ENCODE results near the gene ASB1. TPM values are rescaled to one million over a fixed set of nuclear protein-coding genes. Genes with fewer than 3 reads are reported as not detected.

The ASB1 gene
- total RNA-seq, 1 donor from 2014 or later, result 33.9 TPM

GRCh38 chr2:238496756-238497609 lies 70.3 kb downstream of the ASB1 start:
- peaks cover 4% of the 10 kb centered on the region for H3K27me3 Mint-ChIP-seq (ENCODE audit: unreplicated experiment)
- H3K36me3 Mint-ChIP-seq (ENCODE audit: unreplicated experiment), result no peaks in the 10 kb centered on the region
- no peak overlapping the region for H3K4me3 Mint-ChIP-seq (ENCODE audit: unreplicated experiment)
- H3K9me3 Mint-ChIP-seq (ENCODE audit: unreplicated experiment), result no peaks in the 10 kb centered on the region
- peak; percentile 72 for DNase-seq (ENCODE audit: extremely low spot score, unreplicated experiment)
- no peak overlapping the region for H3K27ac Mint-ChIP-seq (ENCODE audit: unreplicated experiment)
- no peaks in the 10 kb centered on the region for H3K4me1 Mint-ChIP-seq (ENCODE audit: unreplicated experiment)
- no peak for TF ChIP-seq CTCF (IDR thresholded peaks at IDR 0.05)

- Mint-ChIP-seq H3K27me3 (ENCODE audit: unreplicated experiment) (peaks cover 1% of the 10 kb centered on the region), H3K4me3 (ENCODE audit: unreplicated experiment) (no peak overlapping the region), H3K4me1 (ENCODE audit: unreplicated experiment) (no peaks in the 10 kb centered on the region), H3K9me3 (ENCODE audit: unreplicated experiment) (no peaks in the 10 kb centered on the region), H3K27ac (ENCODE audit: unreplicated experiment) (no peak overlapping the region), H3K36me3 (ENCODE audit: unreplicated experiment) (no peaks in the 10 kb centered on the region)
- peak; percentile 73 for DNase-seq (ENCODE audit: extremely low spot score, unreplicated experiment)
- no peak for TF ChIP-seq CTCF (IDR thresholded peaks at IDR 0.05)
Measured at GRCh38 chr2:238497610-238498005, 70.9 kb downstream of the ASB1 start.

- Mint-ChIP-seq H3K27me3 (ENCODE audit: unreplicated experiment) (no peaks in the 10 kb centered on the region), H3K4me1 (ENCODE audit: unreplicated experiment) (no peaks in the 10 kb centered on the region), H3K9me3 (ENCODE audit: unreplicated experiment) (no peaks in the 10 kb centered on the region), H3K36me3 (ENCODE audit: unreplicated experiment) (no peaks in the 10 kb centered on the region), H3K4me3 (ENCODE audit: unreplicated experiment) (no peak overlapping the region), H3K27ac (ENCODE audit: unreplicated experiment) (no peak overlapping the region)
- no peak for TF ChIP-seq CTCF (IDR thresholded peaks at IDR 0.05)
- peak; percentile 77 for DNase-seq (ENCODE audit: extremely low spot score, unreplicated experiment)
Measured at GRCh38 chr2:238498188-238498587, 71.5 kb downstream of the ASB1 start.

- Mint-ChIP-seq H3K36me3 (ENCODE audit: unreplicated experiment) (no peaks in the 10 kb centered on the region), H3K4me1 (ENCODE audit: unreplicated experiment) (no peaks in the 10 kb centered on the region), H3K9me3 (ENCODE audit: unreplicated experiment) (no peaks in the 10 kb centered on the region), H3K4me3 (ENCODE audit: unreplicated experiment) (no peak overlapping the region), H3K27me3 (ENCODE audit: unreplicated experiment) (no peaks in the 10 kb centered on the region), H3K27ac (ENCODE audit: unreplicated experiment) (no peak overlapping the region)
- TF ChIP-seq CTCF (IDR thresholded peaks at IDR 0.05), result no peak
- peak; percentile 77 for DNase-seq (ENCODE audit: extremely low spot score, unreplicated experiment)
Measured at GRCh38 chr2:238498691-238499295, 72.1 kb downstream of the ASB1 start.

Data from osteocyte (in vitro differentiated cells).